Inferior parietal cortex (tissue), 1 donor: ENCODE data around the gene SMIM44.

Source experiments
- DNase-seq: peaks from one replicate; pipeline ENCODE4 v3.0.0-alpha.2; 2016; ENCODE audit errors: extremely low spot score

Gene SMIM44

DNA sequence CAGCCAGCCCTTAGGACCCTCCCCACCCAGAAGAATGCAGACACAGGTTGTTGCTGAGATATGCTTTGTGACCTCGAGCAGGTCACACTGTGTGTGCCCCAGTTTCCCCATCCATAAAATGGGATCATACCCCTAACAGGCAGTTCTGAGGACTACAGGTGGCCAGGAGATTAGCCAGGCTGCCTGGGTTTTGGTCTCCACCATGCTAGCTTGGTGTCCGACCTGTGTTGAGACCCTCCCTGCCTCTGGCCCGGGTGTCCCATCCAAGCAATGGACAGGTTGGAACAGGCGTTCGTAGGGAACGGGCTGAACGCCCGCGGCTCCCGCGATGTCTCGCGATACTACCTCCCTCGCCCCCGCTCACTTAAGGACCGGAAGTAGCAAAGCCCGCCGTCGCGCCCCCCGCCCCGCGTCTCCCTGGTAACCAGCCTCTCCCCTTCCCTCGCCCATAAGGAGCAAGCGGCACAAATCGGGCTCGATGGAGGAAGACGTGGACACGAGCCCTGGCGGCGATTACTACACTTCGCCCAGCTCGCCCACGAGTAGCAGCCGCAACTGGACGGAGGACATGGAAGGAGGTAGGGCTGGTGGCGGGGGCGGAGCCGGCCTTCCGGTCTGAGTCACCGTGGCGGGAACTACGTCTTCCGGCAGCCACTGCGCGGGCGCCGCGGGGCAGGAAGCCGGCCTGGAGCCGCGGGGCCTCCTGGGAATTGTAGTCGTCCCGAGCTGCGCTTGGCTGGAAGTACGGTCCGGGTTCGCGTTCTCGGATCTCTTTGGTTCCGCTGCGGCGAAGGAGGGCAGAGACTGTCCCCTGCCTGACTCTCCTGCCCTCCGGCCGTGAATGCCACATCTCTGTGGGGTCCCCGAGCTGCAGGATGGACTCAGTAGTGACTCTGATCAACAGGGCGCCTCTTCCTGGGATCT is 48.3 kb downstream of the SMIM44 start:
- peak; percentile 91 for DNase-seq

DNA sequence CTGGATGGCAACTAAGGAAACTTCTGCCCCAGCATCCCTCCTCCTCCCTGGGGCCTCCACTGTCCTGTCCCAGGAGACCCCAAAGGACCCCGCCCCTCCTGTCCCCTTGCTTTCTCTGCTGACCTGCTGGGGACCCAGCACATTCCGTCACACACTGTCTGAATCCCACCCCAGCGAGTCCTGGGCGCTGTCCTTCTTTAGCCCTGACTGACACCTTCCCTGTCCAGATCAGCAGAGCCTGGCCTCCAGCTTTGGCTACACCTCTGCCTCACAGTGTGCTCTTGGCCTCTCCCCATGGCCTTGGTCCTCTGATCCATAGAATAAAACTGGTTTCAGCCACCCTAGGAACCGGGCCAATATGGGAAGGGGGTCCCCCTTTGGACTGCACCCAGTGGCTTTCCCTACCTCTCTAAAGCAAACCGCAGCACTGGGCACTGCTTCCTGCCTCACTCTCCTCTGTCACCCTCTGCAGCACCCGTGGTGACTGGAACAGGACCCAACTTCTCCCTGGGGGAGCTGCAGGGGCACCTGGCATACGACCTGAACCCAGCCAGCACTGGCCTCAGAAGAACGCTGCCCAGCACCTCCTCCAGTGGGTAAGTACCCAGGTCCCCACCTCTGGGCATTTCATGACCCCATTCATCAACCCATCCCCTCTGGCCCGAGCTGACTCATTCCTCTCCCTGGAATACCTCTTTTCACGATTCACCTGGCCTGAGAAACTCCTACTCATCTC is 49.3 kb downstream of the SMIM44 start:
- no peak for DNase-seq

DNA sequence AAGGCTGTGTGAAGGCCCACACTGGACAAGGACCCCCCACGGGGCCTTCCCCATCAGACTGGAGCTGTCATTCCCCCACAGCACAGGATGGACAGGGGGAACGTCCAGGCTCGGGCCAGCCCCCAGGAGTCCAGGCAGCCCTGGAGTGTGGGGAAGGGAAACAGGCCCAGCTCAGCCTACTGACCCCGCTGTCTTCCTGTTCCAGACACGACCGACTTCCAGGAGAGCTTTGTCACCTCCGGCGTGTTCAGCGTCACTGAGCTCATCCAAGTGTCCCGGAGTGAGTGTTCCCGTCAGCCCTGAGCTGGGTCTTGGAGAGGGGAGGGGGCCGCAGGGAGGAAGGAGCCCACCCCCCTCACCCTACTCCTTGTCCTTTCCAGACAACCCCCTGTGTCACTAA is 49.9 kb downstream of the SMIM44 start:
- no peak for DNase-seq
